ENCODE measurements around the gene PGBD1.

DNA sequence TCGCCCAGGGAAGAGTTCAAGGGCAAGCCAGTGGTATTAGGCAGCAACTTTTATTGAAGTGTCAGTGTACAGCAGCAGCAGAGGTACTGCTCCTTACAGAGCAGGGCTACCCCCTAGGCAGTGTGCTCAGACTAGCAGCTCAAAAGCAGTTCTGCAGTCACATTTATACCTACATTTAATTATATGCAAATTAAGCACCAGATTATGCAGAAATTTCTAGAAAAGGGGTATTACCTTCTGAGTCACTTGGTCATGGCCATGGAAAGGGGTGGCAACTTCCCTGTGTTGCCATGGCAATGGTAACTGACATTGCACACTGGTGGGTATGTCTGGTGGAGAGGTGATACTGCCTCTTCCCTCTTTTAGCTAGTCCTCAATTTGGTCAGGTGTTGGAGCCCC is 27.3 kb upstream of the PGBD1 start:
- TF ChIP-seq, protein P1, sequence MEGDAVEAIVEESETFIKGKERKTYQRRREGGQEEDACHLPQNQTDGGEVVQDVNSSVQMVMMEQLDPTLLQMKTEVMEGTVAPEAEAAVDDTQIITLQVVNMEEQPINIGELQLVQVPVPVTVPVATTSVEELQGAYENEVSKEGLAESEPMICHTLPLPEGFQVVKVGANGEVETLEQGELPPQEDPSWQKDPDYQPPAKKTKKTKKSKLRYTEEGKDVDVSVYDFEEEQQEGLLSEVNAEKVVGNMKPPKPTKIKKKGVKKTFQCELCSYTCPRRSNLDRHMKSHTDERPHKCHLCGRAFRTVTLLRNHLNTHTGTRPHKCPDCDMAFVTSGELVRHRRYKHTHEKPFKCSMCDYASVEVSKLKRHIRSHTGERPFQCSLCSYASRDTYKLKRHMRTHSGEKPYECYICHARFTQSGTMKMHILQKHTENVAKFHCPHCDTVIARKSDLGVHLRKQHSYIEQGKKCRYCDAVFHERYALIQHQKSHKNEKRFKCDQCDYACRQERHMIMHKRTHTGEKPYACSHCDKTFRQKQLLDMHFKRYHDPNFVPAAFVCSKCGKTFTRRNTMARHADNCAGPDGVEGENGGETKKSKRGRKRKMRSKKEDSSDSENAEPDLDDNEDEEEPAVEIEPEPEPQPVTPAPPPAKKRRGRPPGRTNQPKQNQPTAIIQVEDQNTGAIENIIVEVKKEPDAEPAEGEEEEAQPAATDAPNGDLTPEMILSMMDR (IDR thresholded peaks at IDR 0.05), result no peak
- no peak for TF ChIP-seq POLR2A (IDR thresholded peaks at IDR 0.05)
